Measurements from ENCODE around the gene UBE2Q2.
"Not testable (repeated sequence)": the region's sequence is repeated elsewhere in the genome, so short reads cannot be mapped to it uniquely, and the experiment has no call there.

The UBE2Q2 gene

GRCh38 chr15:75827691-75828090 lies 15.6 kb upstream of the UBE2Q2 start:
- no peak for DNase-seq

GRCh38 chr15:75828429-75828828 lies 14.8 kb upstream of the UBE2Q2 start:
- no peak for DNase-seq

GRCh38 chr15:75830910-75831805 lies 12.1 kb upstream of the UBE2Q2 start:
- no peak for DNase-seq

DNA sequence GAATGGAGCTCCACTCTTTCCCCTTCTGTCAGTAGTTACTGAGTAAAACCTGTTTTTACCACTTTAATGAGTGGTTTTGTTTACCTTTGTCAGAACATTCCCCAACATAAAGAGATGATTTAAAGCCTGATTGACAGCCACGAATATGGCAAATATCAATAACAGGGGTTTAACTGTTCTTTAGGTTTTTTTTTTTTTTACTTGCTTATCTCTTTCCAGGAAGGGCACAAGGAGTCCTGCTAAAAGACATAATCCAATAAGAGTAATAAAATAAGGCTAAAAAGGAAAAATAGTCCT lies 11.5 kb upstream of the UBE2Q2 start:
- no peak for DNase-seq

GRCh38 chr15:75832114-75832513 lies 11.1 kb upstream of the UBE2Q2 start:
- no peak for DNase-seq

DNA sequence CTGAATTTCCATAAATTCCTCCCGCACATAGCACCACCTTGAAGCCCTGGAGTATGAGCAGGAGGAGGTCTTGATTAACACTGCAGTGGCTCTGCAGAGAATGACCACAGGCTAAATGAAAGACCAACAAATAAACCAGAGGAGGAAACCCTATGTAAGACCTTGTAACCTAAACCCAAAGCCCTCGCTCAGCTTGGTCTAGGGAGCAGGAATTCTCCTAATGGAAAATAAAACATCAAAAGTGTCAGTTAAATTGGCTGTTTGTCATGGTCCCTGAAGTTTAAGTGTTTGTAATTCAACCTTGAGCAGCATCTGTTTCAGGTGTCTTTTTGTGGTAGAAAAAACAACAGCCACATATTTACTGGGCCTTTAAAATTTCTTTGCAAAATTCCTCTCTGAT lies 9.2 kb upstream of the UBE2Q2 start:
- DNase-seq, result no peak

DNA sequence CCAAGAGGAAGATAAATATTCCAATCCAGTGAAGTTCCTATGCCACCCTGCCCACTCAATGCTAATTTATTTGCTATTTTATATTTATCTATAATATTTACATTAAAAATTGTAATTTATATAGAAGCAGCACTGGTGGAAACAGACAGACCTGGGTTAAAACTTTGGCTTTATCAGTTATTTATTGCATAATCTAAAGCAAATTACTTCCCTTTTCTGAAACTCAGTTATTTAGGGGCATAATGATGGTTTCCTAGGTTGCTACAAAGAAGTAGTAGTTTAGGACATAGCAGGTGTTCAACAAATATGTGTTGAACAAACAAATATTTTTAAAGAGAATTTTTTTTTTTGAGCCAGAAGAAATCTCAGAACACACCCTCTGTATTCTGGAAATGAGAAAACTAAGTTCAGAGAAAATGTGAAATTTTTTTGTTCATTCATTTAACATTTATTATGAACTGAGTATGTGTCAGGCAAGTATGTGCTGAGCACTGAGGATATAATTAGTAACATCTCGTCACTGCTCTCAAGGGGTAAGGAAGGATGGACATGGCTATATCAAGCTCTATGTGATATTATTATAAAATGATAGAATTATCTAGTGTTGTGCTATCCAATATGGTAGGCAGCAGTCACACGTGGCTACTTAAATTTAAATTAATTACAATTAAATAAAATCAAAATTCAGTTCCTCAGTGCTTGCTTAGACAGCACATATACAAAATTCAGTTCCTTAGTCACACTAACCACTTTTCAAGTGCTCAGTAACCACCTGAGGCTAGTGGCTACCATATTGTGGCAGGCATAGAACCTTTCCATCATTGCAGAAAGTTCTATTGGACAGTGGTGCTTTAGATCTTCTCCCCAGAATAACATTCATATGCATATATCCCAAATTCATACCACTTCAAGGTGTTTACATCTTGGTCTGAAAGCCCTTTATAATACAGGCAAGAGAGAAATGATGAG lies 7.0 kb upstream of the UBE2Q2 start:
- DNase-seq, result no peak

DNA sequence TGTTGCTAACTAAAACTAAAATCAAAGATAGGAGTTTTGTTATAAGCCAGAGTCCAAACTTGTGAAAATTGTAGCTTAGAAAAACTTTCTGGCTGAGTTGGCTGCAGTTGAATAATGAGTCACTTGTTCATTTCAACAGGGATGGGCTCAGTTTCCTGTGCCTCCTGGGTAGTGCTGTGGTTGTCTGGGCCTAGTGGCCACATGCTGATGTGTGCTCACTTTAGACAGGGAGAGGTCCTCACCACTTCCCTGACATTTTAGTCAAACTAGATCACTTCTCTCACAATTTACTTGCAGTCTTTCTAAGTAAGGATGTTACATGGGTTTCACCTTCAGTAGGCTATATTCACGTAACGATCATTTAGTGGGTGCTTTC lies 6.3 kb upstream of the UBE2Q2 start:
- no peak for DNase-seq

- DNase-seq, result no peak
Measured at GRCh38 chr15:75840659-75841058, 2.6 kb upstream of the UBE2Q2 start.

GRCh38 chr15:75841626-75842025 lies 1.6 kb upstream of the UBE2Q2 start:
- DNase-seq, result no peak

GRCh38 chr15:75843678-75844581 lies 683 bp downstream of the UBE2Q2 start:
- DNase-seq, result peak; percentile 45

DNA sequence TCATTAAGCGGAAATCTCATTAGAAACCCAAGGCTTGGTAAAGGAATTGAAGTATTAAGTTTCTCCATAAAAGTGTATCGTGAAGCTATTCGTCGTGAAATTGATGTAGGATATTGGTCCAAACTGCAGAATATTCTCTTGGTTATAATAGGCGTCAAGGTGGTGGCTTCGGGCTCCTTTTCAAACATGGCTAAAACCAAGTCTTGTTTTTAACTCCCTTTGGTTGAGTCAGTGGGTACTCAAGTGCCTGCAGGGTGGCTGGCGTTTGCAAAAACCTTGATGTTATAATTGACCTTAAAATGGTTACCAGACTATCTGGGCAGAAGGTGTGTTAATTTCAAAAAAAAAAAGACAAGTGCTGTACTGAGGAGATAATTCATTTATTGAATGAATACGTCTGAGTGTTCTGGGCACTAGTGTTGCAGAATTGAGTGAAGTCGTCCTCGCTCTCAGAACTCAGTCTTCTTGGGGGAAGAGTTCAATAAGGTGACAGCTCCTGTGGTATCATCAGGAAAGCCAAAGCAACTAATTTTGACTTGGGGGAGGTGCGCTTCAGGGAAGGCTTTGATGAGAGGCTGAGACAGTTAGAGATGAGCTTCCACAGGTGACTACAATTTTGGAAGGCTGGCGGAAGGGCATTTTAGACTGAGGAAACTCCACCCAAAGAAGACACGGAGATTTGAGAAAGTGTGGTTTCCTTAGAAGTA lies 1.5 kb downstream of the UBE2Q2 start:
- DNase-seq, result no peak

GRCh38 chr15:75849167-75849566 lies 5.9 kb downstream of the UBE2Q2 start:
- no peak for DNase-seq

DNA sequence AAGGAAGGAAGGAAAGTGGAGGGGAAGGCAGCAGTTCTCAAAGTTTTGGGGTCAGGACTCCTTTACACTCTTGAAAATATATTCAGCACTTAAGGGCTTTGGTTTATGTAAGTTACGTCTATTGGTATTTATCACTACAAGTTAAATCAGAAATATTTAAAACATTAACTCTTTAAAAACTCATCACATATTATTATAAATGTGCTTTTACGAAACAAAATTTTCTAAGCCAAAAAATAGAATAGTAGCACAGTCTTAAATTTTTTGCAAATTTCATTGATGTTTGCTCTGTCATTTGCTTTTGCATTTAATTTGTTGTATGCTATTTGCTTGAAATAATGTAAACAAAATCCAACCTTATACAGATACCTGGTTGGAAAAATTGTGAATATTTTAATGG lies 7.5 kb downstream of the UBE2Q2 start:
- no peak for DNase-seq

GRCh38 chr15:75851566-75851965 lies 8.3 kb downstream of the UBE2Q2 start:
- DNase-seq, result not testable (repeated sequence)

- DNase-seq, result no peak
Measured at GRCh38 chr15:75857886-75858285, 14.6 kb downstream of the UBE2Q2 start.

GRCh38 chr15:75861750-75862402 lies 18.6 kb downstream of the UBE2Q2 start:
- DNase-seq, result no peak

DNA sequence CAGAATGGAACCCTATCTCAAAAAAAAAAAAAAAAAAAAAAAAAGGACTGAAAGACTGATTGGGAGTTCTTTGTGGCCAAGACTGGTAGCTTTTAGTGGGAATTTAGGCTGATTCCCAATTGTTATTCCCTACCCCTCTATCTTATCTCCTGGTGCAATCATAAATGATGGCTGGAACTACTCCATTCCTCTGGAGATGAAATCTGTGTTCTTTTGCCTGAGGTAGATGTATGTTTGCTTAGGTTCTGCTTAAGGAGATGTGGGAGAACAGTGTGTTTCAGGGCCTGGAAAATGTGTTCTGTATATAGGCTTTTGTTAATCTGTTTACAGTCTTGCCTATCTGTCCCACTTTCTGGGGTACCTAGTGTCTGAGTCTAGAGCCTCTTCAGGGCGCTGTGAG lies 19.5 kb downstream of the UBE2Q2 start:
- no peak for DNase-seq

DNA sequence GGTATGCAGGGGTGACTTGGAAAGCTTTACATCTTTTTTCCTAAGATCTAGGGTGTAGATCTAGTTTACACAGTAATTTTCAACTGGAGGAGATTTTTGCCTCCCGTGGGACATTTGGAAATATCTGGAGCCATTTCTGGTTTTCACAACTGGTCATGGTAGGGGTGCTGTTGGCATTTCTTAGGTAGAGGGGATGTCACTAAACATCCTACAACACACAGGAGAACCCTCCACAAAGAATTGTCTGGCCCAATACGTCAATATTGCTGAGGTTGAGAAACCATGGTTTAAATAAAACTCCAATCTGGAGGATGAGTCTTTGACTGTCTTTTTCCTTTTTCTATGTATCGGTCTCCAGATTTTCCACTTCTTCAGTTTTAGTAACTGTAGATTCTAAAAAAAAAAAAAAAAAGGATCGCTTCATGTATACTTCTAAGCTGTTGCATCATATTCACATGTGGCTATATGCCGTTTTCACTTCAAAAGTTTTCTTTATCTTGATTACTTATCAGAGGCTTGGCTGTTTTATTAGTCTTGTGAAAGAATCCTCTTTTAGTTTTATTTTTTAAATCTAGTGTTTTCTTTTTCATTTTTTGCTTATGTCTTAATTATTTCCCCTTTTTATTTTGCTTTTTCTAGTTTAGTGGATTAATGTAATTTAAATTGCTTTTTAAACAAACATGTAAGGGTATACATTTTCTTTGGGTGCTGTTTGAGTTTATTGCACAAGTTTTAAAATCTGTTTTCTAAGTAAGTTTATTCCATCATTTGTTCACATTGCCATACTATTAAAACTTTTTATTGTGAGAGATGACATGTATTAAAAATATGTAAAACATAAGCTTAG lies 21.2 kb downstream of the UBE2Q2 start:
- DNase-seq, result no peak

GRCh38 chr15:75866045-75866444 lies 22.8 kb downstream of the UBE2Q2 start:
- DNase-seq, result not testable (repeated sequence)

- no peak for DNase-seq
Measured at GRCh38 chr15:75866916-75867315, 23.7 kb downstream of the UBE2Q2 start.
